HEK293 (cell line): ENCODE results near the gene KLLN.

Experiments used
- CTCF ChIP-seq: fragments of 450-650 bp; formaldehyde crosslinking; IDR thresholded peaks from 2 replicates; pipeline ENCODE4 v1.5.1; 2016; ENCODE audit warnings: missing biosample characterization, missing genetic modification characterization
- GLIS1 ChIP-seq: fragments of 450-650 bp; formaldehyde crosslinking; IDR thresholded peaks from 2 replicates; pipeline ENCODE4 v1.5.1; 2016; ENCODE audit warnings: missing biosample characterization, missing genetic modification characterization
- ZNF624 ChIP-seq: fragments of 450-650 bp; formaldehyde crosslinking; IDR thresholded peaks from 2 replicates; pipeline ENCODE4 v1.5.1; 2017; ENCODE audit warnings: missing biosample characterization, missing genetic modification characterization
- TF ChIP-seq, protein P1 (sequence below): fragments of 450-650 bp; formaldehyde crosslinking; IDR thresholded peaks from 2 replicates; pipeline ENCODE4 v1.5.1; 2016; ENCODE audit warnings: missing biosample characterization, missing genetic modification characterization

DNA sequence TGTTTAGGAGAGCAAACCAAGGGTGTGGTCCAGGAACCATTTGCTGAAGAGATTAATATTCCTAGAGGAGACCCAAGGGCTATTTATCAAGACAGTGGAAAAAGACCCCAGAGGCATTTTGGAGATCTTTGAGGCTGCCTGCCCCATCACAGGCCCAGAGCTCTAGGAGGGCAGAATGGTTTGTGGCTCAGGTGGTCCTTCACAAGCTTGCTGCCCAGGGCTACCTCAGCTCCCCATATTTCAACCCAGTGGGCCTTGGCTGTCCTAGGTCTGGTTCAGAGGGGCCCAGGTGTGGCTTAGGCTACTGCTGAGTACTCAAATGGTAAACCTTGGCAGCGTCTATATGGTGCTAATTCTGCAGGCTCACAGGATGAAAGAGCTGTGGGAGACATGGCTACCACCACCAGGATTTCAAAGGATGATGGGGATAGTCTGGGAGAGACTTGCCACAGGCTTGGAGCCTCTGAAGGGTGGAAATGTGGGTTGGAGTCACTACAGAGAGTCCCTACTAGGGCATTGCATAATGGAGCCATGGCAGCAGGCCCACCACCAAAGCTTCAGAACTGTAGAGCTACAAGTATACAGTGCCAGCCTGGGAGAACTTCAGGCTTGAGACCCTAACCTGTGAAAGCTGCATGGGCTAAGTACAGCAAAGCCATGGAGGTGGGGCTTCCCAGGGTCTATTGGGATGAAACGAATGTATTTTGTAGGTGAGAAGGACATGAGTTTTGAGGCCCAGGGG is 24.4 kb upstream of the KLLN start:
- TF ChIP-seq CTCF (tag by site-specific recombination) (no peak), ZNF624 (tag by site-specific recombination) (no peak), GLIS1 (tag by site-specific recombination) (no peak)
- TF ChIP-seq, protein P1, sequence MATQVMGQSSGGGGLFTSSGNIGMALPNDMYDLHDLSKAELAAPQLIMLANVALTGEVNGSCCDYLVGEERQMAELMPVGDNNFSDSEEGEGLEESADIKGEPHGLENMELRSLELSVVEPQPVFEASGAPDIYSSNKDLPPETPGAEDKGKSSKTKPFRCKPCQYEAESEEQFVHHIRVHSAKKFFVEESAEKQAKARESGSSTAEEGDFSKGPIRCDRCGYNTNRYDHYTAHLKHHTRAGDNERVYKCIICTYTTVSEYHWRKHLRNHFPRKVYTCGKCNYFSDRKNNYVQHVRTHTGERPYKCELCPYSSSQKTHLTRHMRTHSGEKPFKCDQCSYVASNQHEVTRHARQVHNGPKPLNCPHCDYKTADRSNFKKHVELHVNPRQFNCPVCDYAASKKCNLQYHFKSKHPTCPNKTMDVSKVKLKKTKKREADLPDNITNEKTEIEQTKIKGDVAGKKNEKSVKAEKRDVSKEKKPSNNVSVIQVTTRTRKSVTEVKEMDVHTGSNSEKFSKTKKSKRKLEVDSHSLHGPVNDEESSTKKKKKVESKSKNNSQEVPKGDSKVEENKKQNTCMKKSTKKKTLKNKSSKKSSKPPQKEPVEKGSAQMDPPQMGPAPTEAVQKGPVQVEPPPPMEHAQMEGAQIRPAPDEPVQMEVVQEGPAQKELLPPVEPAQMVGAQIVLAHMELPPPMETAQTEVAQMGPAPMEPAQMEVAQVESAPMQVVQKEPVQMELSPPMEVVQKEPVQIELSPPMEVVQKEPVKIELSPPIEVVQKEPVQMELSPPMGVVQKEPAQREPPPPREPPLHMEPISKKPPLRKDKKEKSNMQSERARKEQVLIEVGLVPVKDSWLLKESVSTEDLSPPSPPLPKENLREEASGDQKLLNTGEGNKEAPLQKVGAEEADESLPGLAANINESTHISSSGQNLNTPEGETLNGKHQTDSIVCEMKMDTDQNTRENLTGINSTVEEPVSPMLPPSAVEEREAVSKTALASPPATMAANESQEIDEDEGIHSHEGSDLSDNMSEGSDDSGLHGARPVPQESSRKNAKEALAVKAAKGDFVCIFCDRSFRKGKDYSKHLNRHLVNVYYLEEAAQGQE (tag by site-specific recombination) = no peak
